ENCODE results near the gene PPIA.

DNA sequence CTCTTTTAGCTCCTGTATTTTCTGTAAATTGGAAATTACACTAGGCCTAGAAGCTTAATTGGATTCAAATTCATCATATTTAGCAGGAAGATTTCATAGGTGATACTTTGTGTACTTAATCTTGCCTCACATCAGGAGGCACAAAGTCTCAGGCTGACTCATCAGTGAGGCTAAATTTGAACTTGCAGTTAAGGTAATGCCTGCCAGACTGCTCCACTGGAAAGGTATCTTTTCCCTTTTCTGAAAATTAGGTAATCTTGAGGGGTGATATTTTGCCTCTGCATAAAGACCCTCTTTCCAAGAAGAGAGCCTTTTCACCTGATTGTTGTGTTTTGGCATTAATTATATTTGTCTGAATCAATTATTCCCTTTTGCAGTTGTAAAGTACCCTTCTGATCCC lies 14.6 kb downstream of the PPIA start:
- no peak for TF ChIP-seq RAD21 (conservative IDR thresholded peaks at IDR 0.05 in 1 of 2, IDR thresholded peaks at IDR 0.05 in 1 of 2)
- TF ChIP-seq ZNF302 (CRISPR knock-in tag; IDR thresholded peaks at IDR 0.05) = no peak
- TF ChIP-seq CHD2 (IDR thresholded peaks at IDR 0.05; ENCODE audit: low read length, partially characterized antibody) = no peak
- no peak for TF ChIP-seq JUNB (IDR thresholded peaks at IDR 0.05)
- TF ChIP-seq KDM1A (IDR thresholded peaks at IDR 0.05; ENCODE audit: low read depth) = no peak
- no peak for TF ChIP-seq CTCF (IDR thresholded peaks at IDR 0.05)
- TF ChIP-seq MAZ (IDR thresholded peaks at IDR 0.05; ENCODE audit: borderline replicate concordance, low read depth, low read length) = no peak
